NOMO-1 treated with dmso at 0.1 percent for 144 hours (cell line): ENCODE measurements around the gene DTX3L.

Experiments
- DNase-seq: peaks from one replicate; lab custom pipeline; 2025; ENCODE audit not compliant: unreplicated experiment; lab: John Stamatoyannopoulos, UW

DTX3L gene

GRCh38 chr3:122602011-122602710 is 38.0 kb downstream of the DTX3L start:
- no peak for DNase-seq

- no peak for DNase-seq
These were observed 38.9 kb downstream of the DTX3L start for GRCh38 chr3:122603056-122603455.

- no peak for DNase-seq
These were observed 42.2 kb downstream of the DTX3L start for GRCh38 chr3:122606330-122606729.

GRCh38 chr3:122608916-122609315 is 44.8 kb downstream of the DTX3L start:
- DNase-seq, result no peak

- no peak for DNase-seq
These were observed 45.8 kb downstream of the DTX3L start for GRCh38 chr3:122609798-122610559.

GRCh38 chr3:122612696-122613095 is 48.6 kb downstream of the DTX3L start:
- DNase-seq, result no peak

GRCh38 chr3:122615303-122615702 is 51.2 kb downstream of the DTX3L start:
- DNase-seq, result no peak

- DNase-seq, result no peak
These were observed 54.5 kb downstream of the DTX3L start for GRCh38 chr3:122618614-122619013.

GRCh38 chr3:122619040-122619439 is 54.9 kb downstream of the DTX3L start:
- DNase-seq, result no peak

- no peak for DNase-seq
These were observed 56.3 kb downstream of the DTX3L start for GRCh38 chr3:122620399-122620798.

- DNase-seq, result no peak
These were observed 57.0 kb downstream of the DTX3L start for GRCh38 chr3:122621112-122621511.

GRCh38 chr3:122623031-122623829 is 59.1 kb downstream of the DTX3L start:
- no peak for DNase-seq
